Measurements from ENCODE around the gene SLC13A5. TPM values are rescaled to one million over a fixed set of nuclear protein-coding genes. Genes with fewer than 3 reads are reported as not detected.
"Not testable (repeated sequence)": the region's sequence is repeated elsewhere in the genome, so short reads cannot be mapped to it uniquely, and the experiment has no call there.

The SLC13A5 gene
- total RNA-seq, 4 donors from 2014 or later, result 0.29 to 2.3 (median 1.3) TPM

DNA sequence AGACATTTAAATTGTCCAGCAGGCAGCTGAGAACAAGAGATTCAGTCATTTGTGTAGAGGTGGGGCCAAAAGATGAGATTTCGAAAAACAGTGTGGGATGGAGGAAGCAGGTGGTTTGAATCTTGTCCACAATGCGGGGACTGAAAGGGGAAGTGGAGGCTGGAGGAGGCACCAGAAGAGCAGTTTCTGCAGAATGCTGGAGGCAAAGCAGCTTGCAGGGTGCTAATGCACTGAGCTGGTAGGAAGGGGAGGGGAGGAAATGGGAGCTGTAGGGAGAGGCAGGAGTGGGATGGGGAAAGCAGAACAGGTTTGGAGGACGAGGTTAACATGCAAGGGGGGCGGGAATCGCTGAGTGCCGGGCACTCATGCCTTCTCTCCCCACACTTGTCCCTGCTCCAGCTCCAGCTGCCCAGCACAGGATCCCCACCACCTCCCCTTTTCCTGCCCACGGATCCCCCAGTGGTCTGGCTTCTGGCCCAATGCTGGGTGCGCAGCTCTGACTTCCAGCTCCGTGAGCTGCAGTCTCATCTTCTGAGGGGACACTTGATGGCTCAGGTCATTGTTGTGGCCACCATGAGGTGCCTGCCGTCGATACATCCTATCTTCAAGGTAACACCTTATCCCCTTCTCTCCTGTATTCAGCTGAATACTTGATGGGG is 52.2 kb downstream of the SLC13A5 start:
- Histone ChIP-seq H3K4me1 (peaks cover 0 to 24% (median 0%) of the 10 kb centered on the region in 3 donors), H3K27ac (no peak overlapping the region), H3K9me3 (no peaks in the 10 kb centered on the region), H3K27me3 (peaks cover 0 to 44% (median 0%) of the 10 kb centered on the region in 4 donors), H3K4me3 (no peak overlapping the region), H3K36me3 (no peaks in the 10 kb centered on the region)
- no peak for DNase-seq
- no peak for TF ChIP-seq CTCF (IDR thresholded peaks at IDR 0.05)
- no peak for TF ChIP-seq POLR2A (IDR thresholded peaks at IDR 0.05)
- 47 to 55% methylated on average over 11 of the region's 11 CpGs for WGBS, 2 donors
- intact Hi-C loops (cut with DNase I), result loop anchor here (10.0 kb wide), 2 partner anchors 184 to 344 kb away; no protein-coding TSS in a partner anchor

GRCh38 chr17:6660101-6660500 is 53.1 kb downstream of the SLC13A5 start:
- H3K4me1 ChIP-seq, result peaks cover 0 to 28% (median 4%) of the 10 kb centered on the region in 3 donors
- 77 to 92% methylated on average over 5 to 7 of the region's 9 CpGs for WGBS, 2 donors
- no peak for DNase-seq
- H3K4me3 ChIP-seq, result no peak overlapping the region
- peaks cover 0 to 50% (median 0%) of the 10 kb centered on the region in 4 donors for H3K27me3 ChIP-seq
- H3K9me3 ChIP-seq, result no peaks in the 10 kb centered on the region
- no peak overlapping the region for H3K27ac ChIP-seq
- intact Hi-C loops (cut with DNase I), result loop anchor here (10.0 kb wide), 2 partner anchors 185 to 345 kb away; no protein-coding TSS in a partner anchor
- no peaks in the 10 kb centered on the region for H3K36me3 ChIP-seq
- TF ChIP-seq CTCF (IDR thresholded peaks at IDR 0.05) (no peak), POLR2A (IDR thresholded peaks at IDR 0.05) (no peak)

DNA sequence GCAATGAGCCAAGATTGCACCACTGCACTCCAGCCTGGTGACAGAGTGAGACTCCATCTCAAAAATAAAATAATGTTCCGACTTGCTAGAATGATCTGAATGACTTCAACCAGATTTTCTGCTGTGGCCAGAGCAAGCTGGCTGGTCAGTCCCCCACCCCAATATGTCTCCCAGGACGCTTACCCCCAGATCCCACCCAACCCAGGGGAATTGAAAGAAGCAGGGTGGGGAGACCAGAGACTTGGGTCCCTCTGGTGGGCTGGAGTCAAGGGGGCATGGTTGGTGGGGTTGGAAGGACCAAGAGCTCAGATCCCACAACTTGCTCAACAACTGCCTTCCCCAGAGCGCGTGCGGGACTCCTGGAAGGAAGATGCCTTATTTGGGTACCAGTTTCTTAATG is 54.8 kb downstream of the SLC13A5 start:
- 89 to 100% methylated on average over 1 of the region's 5 CpGs for WGBS, 2 donors
- H3K9me3 ChIP-seq; H3K36me3 ChIP-seq; intact Hi-C loops (cut with DNase I); H3K4me3 ChIP-seq; DNase-seq; H3K27ac ChIP-seq: not testable (repeated sequence)
- Histone ChIP-seq H3K27me3 (peaks cover 0 to 63% (median 0%) of the 10 kb centered on the region in 4 donors), H3K4me1 (peaks cover 11 to 45% (median 12%) of the 10 kb centered on the region in 3 donors)

DNA sequence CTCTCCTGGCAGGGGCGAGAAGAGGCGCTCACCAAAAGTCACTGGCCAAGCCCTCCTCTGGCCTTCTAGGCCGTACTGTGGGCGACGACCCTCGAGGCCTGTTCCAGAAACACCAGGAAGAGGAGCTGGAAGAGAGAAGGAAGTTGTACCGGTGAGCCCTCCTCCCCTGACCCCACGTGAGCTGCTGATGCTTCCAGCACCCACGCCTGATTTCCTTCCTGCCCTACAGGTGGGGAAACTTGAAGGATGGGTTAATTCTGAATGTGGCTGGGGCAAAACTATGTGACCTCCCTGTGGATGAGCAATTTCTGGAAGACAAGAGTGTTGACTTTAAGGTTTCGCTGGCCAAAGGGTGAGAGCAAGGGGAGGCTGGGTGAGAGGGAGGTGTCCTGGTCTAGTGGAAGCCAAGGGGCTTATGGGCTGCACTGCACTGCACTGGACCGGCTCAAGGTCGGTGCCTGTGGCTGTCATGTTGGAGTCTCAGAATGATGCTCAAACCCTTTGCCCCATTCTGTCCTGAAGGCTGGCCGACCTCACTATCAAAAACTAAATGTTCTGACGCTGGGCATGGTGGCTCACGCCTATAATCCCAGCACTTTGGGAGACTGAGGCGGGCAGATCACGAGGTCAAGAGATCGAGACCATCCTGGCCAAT is 55.4 kb downstream of the SLC13A5 start:
- Histone ChIP-seq H3K36me3 (no peaks in the 10 kb centered on the region), H3K4me3 (peak overlapping the region in 3 of 4 donors; percentile 38 to 58 (median 45)), H3K9me3 (no peaks in the 10 kb centered on the region), H3K27ac (peak overlapping the region in 3 of 4 donors; percentile 46 to 55 (median 46)), H3K4me1 (peaks cover 11 to 51% (median 12%) of the 10 kb centered on the region in 3 donors), H3K27me3 (peaks cover 0 to 63% (median 0%) of the 10 kb centered on the region in 4 donors)
- TF ChIP-seq POLR2A (IDR thresholded peaks at IDR 0.05) (no peak), CTCF (IDR thresholded peaks at IDR 0.05) (no peak)
- DNase-seq, result no peak
- intact Hi-C loops (cut with DNase I), result no loop called here
- WGBS, 2 donors, result 58 to 75% methylated on average over 14 to 16 of the region's 18 CpGs

- H3K36me3 ChIP-seq; intact Hi-C loops (cut with DNase I); H3K9me3 ChIP-seq; DNase-seq: not testable (repeated sequence)
- Histone ChIP-seq H3K27me3 (peaks cover 0 to 63% (median 0%) of the 10 kb centered on the region in 4 donors), H3K4me3 (peak overlapping the region; percentile 22 to 58 (median 42)), H3K27ac (peak overlapping the region in 3 of 4 donors; percentile 46 to 55 (median 46)), H3K4me1 (peaks cover 12 to 59% (median 15%) of the 10 kb centered on the region in 3 donors)
- TF ChIP-seq POLR2A (IDR thresholded peaks at IDR 0.05) (peak in 1 of 4 donors; percentile 32), CTCF (IDR thresholded peaks at IDR 0.05) (peak in 1 of 6 experiments; percentile 9)
- WGBS, 2 donors, result 9 to 22% methylated on average over 4 to 13 of the region's 55 CpGs
Observed at GRCh38 chr17:6656797-6657632, 56.2 kb downstream of the SLC13A5 start.

DNA sequence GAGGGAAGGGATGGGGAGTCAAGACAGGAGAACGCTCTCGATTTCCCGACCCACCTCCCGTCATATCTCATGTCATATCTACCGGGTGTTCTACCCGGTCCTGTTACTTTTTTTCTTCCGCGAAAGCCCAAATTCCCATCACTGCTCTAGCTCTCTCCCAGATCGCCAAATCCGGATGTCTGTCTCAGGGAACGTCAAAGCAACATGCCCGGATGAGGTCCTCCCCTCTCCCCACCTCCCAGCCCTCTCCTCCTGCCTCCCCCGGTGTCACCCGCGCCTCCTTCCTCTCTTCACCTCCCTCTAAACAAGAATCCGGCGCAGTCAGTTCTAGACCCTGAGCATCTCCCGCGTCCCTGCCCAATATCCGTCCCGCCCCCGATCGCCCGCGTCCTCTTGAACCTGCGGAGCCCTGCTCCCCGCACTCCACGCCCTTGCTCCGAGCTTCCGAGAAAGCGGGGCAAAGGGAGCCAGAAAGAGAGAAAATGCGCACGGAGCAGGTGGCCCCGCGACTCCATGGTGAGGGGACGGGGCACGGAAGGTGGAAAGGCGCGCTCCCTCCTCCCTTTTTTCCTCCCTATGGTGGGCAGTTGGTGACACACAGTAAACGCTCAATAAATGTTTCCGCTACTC is 57.3 kb downstream of the SLC13A5 start:
- intact Hi-C loops (cut with DNase I); H3K36me3 ChIP-seq; H3K9me3 ChIP-seq; DNase-seq: not testable (repeated sequence)
- Histone ChIP-seq H3K4me3 (peak overlapping the region in 3 of 4 donors; percentile 38 to 58 (median 45)), H3K27ac (peak overlapping the region in 2 of 4 donors; percentile 73 to 86), H3K4me1 (peaks cover 15 to 64% (median 19%) of the 10 kb centered on the region in 3 donors), H3K27me3 (peaks cover 0 to 56% (median 0%) of the 10 kb centered on the region in 4 donors)
- 2 to 15% methylated on average over 8 of the region's 41 CpGs for WGBS, 2 donors
